ENCODE results near the gene CHMP6. TPM values are rescaled to one million over a fixed set of nuclear protein-coding genes. Genes with fewer than 3 reads are reported as not detected.

CHMP6 gene
- total RNA-seq, 1 donor from 2014 or later, result 12.5 TPM

GRCh38 chr17:81042606-81043005 lies 51.0 kb downstream of the CHMP6 start:
- Histone ChIP-seq H3K27ac (ENCODE audit: low read depth, low read length) (no peak overlapping the region), H3K9me3 (ENCODE audit: control insufficient read depth in 3 of 3, low read length in 3 of 3) (no peaks in the 10 kb centered on the region), H3K9ac (ENCODE audit: low read depth in 1 of 3, low read length in 3 of 3) (no peak overlapping the region), H3K36me3 (ENCODE audit: control insufficient read depth in 3 of 3, insufficient read depth in 3 of 3, low read length in 3 of 3) (no peaks in the 10 kb centered on the region), H3K4me1 (ENCODE audit: control insufficient read depth in 3 of 3, insufficient read depth in 3 of 3, low read length in 3 of 3) (peaks cover 63 to 70% (median 67%) of the 10 kb centered on the region in 3 donors), H3K4me3 (ENCODE audit: low read length in 3 of 3) (no peak overlapping the region), H3K27me3 (ENCODE audit: control insufficient read depth in 3 of 3, insufficient read depth in 3 of 3, low read length in 3 of 3) (peaks cover 2 to 20% (median 20%) of the 10 kb centered on the region in 3 donors)

GRCh38 chr17:81043319-81043724 lies 51.7 kb downstream of the CHMP6 start:
- no peaks in the 10 kb centered on the region for H3K9me3 ChIP-seq (ENCODE audit: control insufficient read depth in 3 of 3, low read length in 3 of 3)
- H3K27ac ChIP-seq (ENCODE audit: low read depth, low read length), result peak overlapping the region; percentile 46
- H3K9ac ChIP-seq (ENCODE audit: low read depth in 1 of 3, low read length in 3 of 3), result no peak overlapping the region
- H3K4me1 ChIP-seq (ENCODE audit: control insufficient read depth in 3 of 3, insufficient read depth in 3 of 3, low read length in 3 of 3), result peaks cover 59 to 67% (median 63%) of the 10 kb centered on the region in 3 donors
- H3K4me3 ChIP-seq (ENCODE audit: low read length in 3 of 3), result no peak overlapping the region
- H3K36me3 ChIP-seq (ENCODE audit: control insufficient read depth in 3 of 3, insufficient read depth in 3 of 3, low read length in 3 of 3), result no peaks in the 10 kb centered on the region
- H3K27me3 ChIP-seq (ENCODE audit: control insufficient read depth in 3 of 3, insufficient read depth in 3 of 3, low read length in 3 of 3), result peaks cover 2 to 20% (median 20%) of the 10 kb centered on the region in 3 donors

GRCh38 chr17:81043725-81044427 lies 52.2 kb downstream of the CHMP6 start:
- peak overlapping the region in 1 of 3 donors; percentile 13 for H3K4me3 ChIP-seq (ENCODE audit: low read length in 3 of 3)
- H3K27me3 ChIP-seq (ENCODE audit: control insufficient read depth in 3 of 3, insufficient read depth in 3 of 3, low read length in 3 of 3), result peaks cover 2 to 20% (median 20%) of the 10 kb centered on the region in 3 donors
- no peaks in the 10 kb centered on the region for H3K36me3 ChIP-seq (ENCODE audit: control insufficient read depth in 3 of 3, insufficient read depth in 3 of 3, low read length in 3 of 3)
- peak overlapping the region; percentile 46 for H3K27ac ChIP-seq (ENCODE audit: low read depth, low read length)
- H3K9ac ChIP-seq (ENCODE audit: low read depth in 1 of 3, low read length in 3 of 3), result peak overlapping the region in 1 of 3 donors; percentile 71
- no peaks in the 10 kb centered on the region for H3K9me3 ChIP-seq (ENCODE audit: control insufficient read depth in 3 of 3, low read length in 3 of 3)
- H3K4me1 ChIP-seq (ENCODE audit: control insufficient read depth in 3 of 3, insufficient read depth in 3 of 3, low read length in 3 of 3), result peaks cover 54 to 67% (median 57%) of the 10 kb centered on the region in 3 donors

- Histone ChIP-seq H3K36me3 (ENCODE audit: control insufficient read depth in 3 of 3, insufficient read depth in 3 of 3, low read length in 3 of 3) (no peaks in the 10 kb centered on the region), H3K9me3 (ENCODE audit: control insufficient read depth in 3 of 3, low read length in 3 of 3) (no peaks in the 10 kb centered on the region), H3K9ac (ENCODE audit: low read depth in 1 of 3, low read length in 3 of 3) (peak overlapping the region in 1 of 3 donors; percentile 71), H3K27me3 (ENCODE audit: control insufficient read depth in 3 of 3, insufficient read depth in 3 of 3, low read length in 3 of 3) (peaks cover 2 to 20% (median 20%) of the 10 kb centered on the region in 3 donors), H3K4me1 (ENCODE audit: control insufficient read depth in 3 of 3, insufficient read depth in 3 of 3, low read length in 3 of 3) (peaks cover 49 to 67% (median 52%) of the 10 kb centered on the region in 3 donors), H3K4me3 (ENCODE audit: low read length in 3 of 3) (peak overlapping the region; percentile 49 to 72 (median 59)), H3K27ac (ENCODE audit: low read depth, low read length) (peak overlapping the region; percentile 46)
Observed at GRCh38 chr17:81044428-81044763, 52.8 kb downstream of the CHMP6 start.

GRCh38 chr17:81044764-81045589 lies 53.3 kb downstream of the CHMP6 start:
- Histone ChIP-seq H3K9me3 (ENCODE audit: control insufficient read depth in 3 of 3, low read length in 3 of 3) (no peaks in the 10 kb centered on the region), H3K9ac (ENCODE audit: low read depth in 1 of 3, low read length in 3 of 3) (peak overlapping the region; percentile 33 to 71 (median 64)), H3K27me3 (ENCODE audit: control insufficient read depth in 3 of 3, insufficient read depth in 3 of 3, low read length in 3 of 3) (peaks cover 2 to 18% (median 15%) of the 10 kb centered on the region in 3 donors), H3K4me1 (ENCODE audit: control insufficient read depth in 3 of 3, insufficient read depth in 3 of 3, low read length in 3 of 3) (peaks cover 46 to 67% (median 51%) of the 10 kb centered on the region in 3 donors), H3K36me3 (ENCODE audit: control insufficient read depth in 3 of 3, insufficient read depth in 3 of 3, low read length in 3 of 3) (no peaks in the 10 kb centered on the region), H3K27ac (ENCODE audit: low read depth, low read length) (peak overlapping the region; percentile 46), H3K4me3 (ENCODE audit: low read length in 3 of 3) (peak overlapping the region; percentile 49 to 72 (median 59))

- Histone ChIP-seq H3K27me3 (ENCODE audit: control insufficient read depth in 3 of 3, insufficient read depth in 3 of 3, low read length in 3 of 3) (peaks cover 0 to 14% (median 8%) of the 10 kb centered on the region in 3 donors), H3K9me3 (ENCODE audit: control insufficient read depth in 3 of 3, low read length in 3 of 3) (no peaks in the 10 kb centered on the region), H3K9ac (ENCODE audit: low read depth in 1 of 3, low read length in 3 of 3) (peak overlapping the region in 1 of 3 donors; percentile 71), H3K4me3 (ENCODE audit: low read length in 3 of 3) (no peak overlapping the region), H3K27ac (ENCODE audit: low read depth, low read length) (no peak overlapping the region), H3K36me3 (ENCODE audit: control insufficient read depth in 3 of 3, insufficient read depth in 3 of 3, low read length in 3 of 3) (no peaks in the 10 kb centered on the region), H3K4me1 (ENCODE audit: control insufficient read depth in 3 of 3, insufficient read depth in 3 of 3, low read length in 3 of 3) (peaks cover 44 to 67% (median 51%) of the 10 kb centered on the region in 3 donors)
Observed at GRCh38 chr17:81045590-81046095, 54.0 kb downstream of the CHMP6 start.

GRCh38 chr17:81046132-81046769 lies 54.6 kb downstream of the CHMP6 start:
- peaks cover 0 to 9% (median 2%) of the 10 kb centered on the region in 3 donors for H3K27me3 ChIP-seq (ENCODE audit: control insufficient read depth in 3 of 3, insufficient read depth in 3 of 3, low read length in 3 of 3)
- no peak overlapping the region for H3K4me3 ChIP-seq (ENCODE audit: low read length in 3 of 3)
- H3K27ac ChIP-seq (ENCODE audit: low read depth, low read length), result no peak overlapping the region
- H3K9me3 ChIP-seq (ENCODE audit: control insufficient read depth in 3 of 3, low read length in 3 of 3), result no peaks in the 10 kb centered on the region
- peaks cover 48 to 67% (median 48%) of the 10 kb centered on the region in 3 donors for H3K4me1 ChIP-seq (ENCODE audit: control insufficient read depth in 3 of 3, insufficient read depth in 3 of 3, low read length in 3 of 3)
- H3K9ac ChIP-seq (ENCODE audit: low read depth in 1 of 3, low read length in 3 of 3), result no peak overlapping the region
- no peaks in the 10 kb centered on the region for H3K36me3 ChIP-seq (ENCODE audit: control insufficient read depth in 3 of 3, insufficient read depth in 3 of 3, low read length in 3 of 3)

- Histone ChIP-seq H3K9me3 (ENCODE audit: control insufficient read depth in 3 of 3, low read length in 3 of 3) (no peaks in the 10 kb centered on the region), H3K4me1 (ENCODE audit: control insufficient read depth in 3 of 3, insufficient read depth in 3 of 3, low read length in 3 of 3) (peaks cover 48 to 67% (median 48%) of the 10 kb centered on the region in 3 donors)
Observed at GRCh38 chr17:81046770-81047359, 55.2 kb downstream of the CHMP6 start.

GRCh38 chr17:81048827-81049371 lies 57.3 kb downstream of the CHMP6 start:
- H3K4me3 ChIP-seq (ENCODE audit: low read length in 3 of 3), result no peak overlapping the region
- H3K27ac ChIP-seq (ENCODE audit: low read depth, low read length), result no peak overlapping the region
- no peaks in the 10 kb centered on the region for H3K9me3 ChIP-seq (ENCODE audit: control insufficient read depth in 3 of 3, low read length in 3 of 3)
- H3K4me1 ChIP-seq (ENCODE audit: control insufficient read depth in 3 of 3, insufficient read depth in 3 of 3, low read length in 3 of 3), result peaks cover 48 to 75% (median 48%) of the 10 kb centered on the region in 3 donors
- peaks cover 0 to 12% (median 0%) of the 10 kb centered on the region in 3 donors for H3K27me3 ChIP-seq (ENCODE audit: control insufficient read depth in 3 of 3, insufficient read depth in 3 of 3, low read length in 3 of 3)
- H3K9ac ChIP-seq (ENCODE audit: low read depth in 1 of 3, low read length in 3 of 3), result no peak overlapping the region
- H3K36me3 ChIP-seq (ENCODE audit: control insufficient read depth in 3 of 3, insufficient read depth in 3 of 3, low read length in 3 of 3), result no peaks in the 10 kb centered on the region

More at GRCh38 chr17:81046770-81047359, 55.2 kb downstream of the CHMP6 start:
- Histone ChIP-seq H3K27ac (ENCODE audit: low read depth, low read length) (no peak overlapping the region), H3K36me3 (ENCODE audit: control insufficient read depth in 3 of 3, insufficient read depth in 3 of 3, low read length in 3 of 3) (no peaks in the 10 kb centered on the region), H3K27me3 (ENCODE audit: control insufficient read depth in 3 of 3, insufficient read depth in 3 of 3, low read length in 3 of 3) (peaks cover 0 to 8% (median 2%) of the 10 kb centered on the region in 3 donors), H3K4me3 (ENCODE audit: low read length in 3 of 3) (no peak overlapping the region), H3K9ac (ENCODE audit: low read depth in 1 of 3, low read length in 3 of 3) (no peak overlapping the region)

All from skeletal muscle tissue (tissue), 4 donors.